GM18873 (cell line): ENCODE measurements around the gene SPSB2.
A peak's percentile ranks its signal among the peaks of the same experiment; 100 is the strongest.
"Not testable (repeated sequence)": the region's sequence is repeated elsewhere in the genome, so short reads cannot be mapped to it uniquely, and the experiment has no call there.

Experiments
- ATAC-seq: cut with Tn5 transposase; IDR thresholded peaks from one replicate; pipeline ENCODE4 v1.9.1; 2021; ENCODE audit warnings: mild to moderate bottlenecking, moderate library complexity, moderate number of reproducible peaks; ENCODE audit not compliant: unreplicated experiment, low FRiP score

The SPSB2 gene

GRCh38 chr12:6873094-6874014 lies at the start of gene SPSB2:
TSS of gene SPSB2 (minus strand) at chr12:6873303. CDS start at chr12:6872901, 402 bp downstream.
- ATAC-seq, result peak; percentile 54

- no peak for ATAC-seq
These were observed 49.2 kb upstream of the SPSB2 start for GRCh38 chr12:6921996-6922946.

- no peak for ATAC-seq
These were observed 48.4 kb upstream of the SPSB2 start for GRCh38 chr12:6921539-6921938.

- no peak for ATAC-seq
These were observed 46.5 kb upstream of the SPSB2 start for GRCh38 chr12:6919588-6919987.

GRCh38 chr12:6917491-6918231 lies 44.6 kb upstream of the SPSB2 start:
- no peak for ATAC-seq

- ATAC-seq, result no peak
These were observed 43.5 kb upstream of the SPSB2 start for GRCh38 chr12:6916426-6917200.

- no peak for ATAC-seq
These were observed 42.7 kb upstream of the SPSB2 start for GRCh38 chr12:6915789-6916285.

- ATAC-seq, result no peak
These were observed 42.1 kb upstream of the SPSB2 start for GRCh38 chr12:6914947-6915788.

GRCh38 chr12:6914246-6914946 lies 41.3 kb upstream of the SPSB2 start, which contains the start of gene ENO2:
TSS of gene ENO2 (plus strand) at chr12:6914580. CDS start at chr12:6915833, 1,253 bp downstream.
- ATAC-seq, result no peak

- ATAC-seq, result no peak
These were observed 39.2 kb upstream of the SPSB2 start for GRCh38 chr12:6912164-6912935.

GRCh38 chr12:6909421-6910145 lies 36.5 kb upstream of the SPSB2 start:
- ATAC-seq, result no peak

- not testable (repeated sequence) for ATAC-seq
These were observed 35.0 kb upstream of the SPSB2 start for GRCh38 chr12:6908141-6908540.

- ATAC-seq, result no peak
These were observed 32.4 kb upstream of the SPSB2 start for GRCh38 chr12:6905414-6906040.

GRCh38 chr12:6904280-6905276 lies 31.5 kb upstream of the SPSB2 start, which contains the start of gene LRRC23:
TSS of gene LRRC23 (plus strand) at chr12:6904822. CDS start at chr12:6905634, 812 bp downstream.
- ATAC-seq, result peak; percentile 65

- ATAC-seq, result no peak
These were observed 30.6 kb upstream of the SPSB2 start for GRCh38 chr12:6903722-6904121.
